ENCODE measurements around the gene VPS36.
"Not testable (repeated sequence)": the region's sequence is repeated elsewhere in the genome, so short reads cannot be mapped to it uniquely, and the experiment has no call there.

VPS36 gene

DNA sequence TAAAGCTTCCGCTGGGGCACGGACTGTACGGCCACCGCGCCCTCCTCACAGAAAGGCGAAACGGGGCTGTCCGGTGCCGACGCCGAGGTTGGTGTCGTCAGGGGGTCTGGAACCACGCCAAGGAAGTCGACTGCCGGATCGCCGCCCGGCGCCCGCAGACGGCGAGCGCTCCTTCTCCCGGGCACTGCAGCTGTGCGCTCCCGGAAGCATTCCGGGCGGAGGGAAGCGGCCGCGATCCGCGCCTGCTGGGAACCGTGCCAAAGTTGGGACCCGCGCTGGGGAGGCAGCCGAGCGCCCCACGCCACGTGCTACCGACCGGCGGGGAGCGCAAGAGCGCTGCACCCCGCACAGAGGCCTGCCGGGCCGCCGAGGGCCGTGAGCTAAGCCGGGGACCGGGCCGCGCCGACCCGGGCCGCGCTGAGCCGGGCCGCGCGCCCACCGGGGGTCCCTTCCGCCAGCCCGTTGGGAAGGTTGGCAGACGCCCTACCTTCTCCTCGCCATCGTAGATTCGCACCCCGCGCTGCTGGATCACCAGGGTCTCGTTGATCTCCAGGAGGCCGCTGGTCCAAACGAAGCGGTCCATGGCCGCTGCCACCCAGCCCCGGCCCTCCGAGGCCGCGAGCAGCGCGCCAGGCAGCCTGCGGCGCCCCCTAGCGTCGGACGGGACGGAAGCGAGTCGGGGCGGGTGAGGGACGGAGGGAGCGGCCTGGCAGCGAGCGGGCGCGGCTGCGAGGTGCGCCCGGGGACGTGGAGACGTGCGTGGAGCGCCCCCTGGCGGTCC is at the start of gene VPS36:
Gene VPS36 (minus strand): TSS at position 623 of the 781 bp plus-strand sequence. CDS start 40 bp downstream, at position 583.
- DNase-seq, result peak; percentile 47

- not testable (repeated sequence) for DNase-seq
Observed at GRCh38 chr13:52497979-52498378, 47.5 kb upstream of the VPS36 start.

- not testable (repeated sequence) for DNase-seq
Observed at GRCh38 chr13:52494241-52494640, 43.8 kb upstream of the VPS36 start.

GRCh38 chr13:52491015-52491414 is 40.6 kb upstream of the VPS36 start:
- DNase-seq, result not testable (repeated sequence)

- not testable (repeated sequence) for DNase-seq
Observed at GRCh38 chr13:52488763-52489162, 38.3 kb upstream of the VPS36 start.

- not testable (repeated sequence) for DNase-seq
Observed at GRCh38 chr13:52487078-52487477, 36.6 kb upstream of the VPS36 start.

GRCh38 chr13:52480677-52481428 is 30.4 kb upstream of the VPS36 start:
- not testable (repeated sequence) for DNase-seq

- DNase-seq, result not testable (repeated sequence)
Observed at GRCh38 chr13:52468487-52468886, 18.1 kb upstream of the VPS36 start.

- no peak for DNase-seq
Observed at GRCh38 chr13:52463526-52463925, 13.1 kb upstream of the VPS36 start.

DNA sequence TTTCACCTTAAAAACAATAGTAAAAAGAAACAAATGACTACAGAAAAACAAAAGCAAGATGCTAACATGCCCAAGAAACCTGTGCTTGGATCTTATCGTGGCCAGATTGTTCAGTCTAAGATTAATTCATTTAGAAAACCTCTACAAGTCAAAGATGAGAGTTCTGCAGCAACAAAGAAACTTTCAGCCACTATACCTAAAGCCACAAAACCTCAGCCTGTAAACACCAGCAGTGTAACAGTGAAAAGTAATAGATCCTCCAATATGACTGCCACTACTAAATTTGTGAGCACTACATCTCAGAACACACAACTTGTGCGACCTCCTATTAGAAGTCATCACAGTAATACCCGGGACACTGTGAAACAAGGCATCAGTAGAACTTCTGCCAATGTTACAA is 10.8 kb upstream of the VPS36 start:
- no peak for DNase-seq

DNA sequence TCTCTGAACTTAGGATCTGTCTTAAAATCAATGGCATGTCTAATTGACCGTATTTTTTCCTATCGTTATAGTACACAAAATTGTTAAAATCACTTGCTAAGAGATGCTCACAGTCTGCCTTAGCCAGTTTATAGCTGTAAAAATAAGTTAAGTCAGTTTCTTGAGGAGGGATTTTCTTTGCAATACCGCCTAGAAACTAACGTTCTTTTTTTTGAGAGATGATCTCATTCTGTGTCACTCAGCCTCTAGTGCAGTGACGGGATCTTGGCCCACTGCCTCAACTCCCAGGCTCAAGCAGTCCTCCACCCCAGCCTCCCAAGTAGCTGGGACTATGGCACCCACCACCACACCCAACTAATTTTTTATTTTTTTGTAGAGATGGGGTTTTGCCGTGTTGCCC is 9.2 kb upstream of the VPS36 start:
- no peak for DNase-seq

- DNase-seq, result peak; percentile 6
Observed at GRCh38 chr13:52455677-52456041, 5.2 kb upstream of the VPS36 start.

- peak; percentile 30 for DNase-seq
Observed at GRCh38 chr13:52454820-52455676, 4.6 kb upstream of the VPS36 start, which contains the start of gene CKAP2. Gene CKAP2 (plus strand): TSS chr13:52455478. CDS start chr13:52455557, 79 bp downstream.

DNA sequence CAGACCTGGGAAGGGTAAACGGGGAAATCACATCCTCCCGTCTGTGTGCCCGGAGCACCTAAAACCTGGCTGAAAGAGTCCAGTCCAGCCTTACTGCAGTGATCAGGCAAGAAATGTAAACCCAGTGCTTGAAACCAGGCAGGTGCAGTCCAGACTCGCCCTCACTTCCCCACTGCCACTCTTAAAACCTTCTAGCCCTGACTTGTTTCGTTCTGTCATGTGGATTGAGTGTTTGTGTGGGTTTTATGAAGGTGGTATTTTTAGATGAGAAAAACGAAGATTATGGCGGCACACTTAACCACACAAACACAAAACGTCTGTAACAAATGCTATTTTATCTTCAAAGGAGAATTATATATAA is 4.0 kb upstream of the VPS36 start:
- no peak for DNase-seq

DNA sequence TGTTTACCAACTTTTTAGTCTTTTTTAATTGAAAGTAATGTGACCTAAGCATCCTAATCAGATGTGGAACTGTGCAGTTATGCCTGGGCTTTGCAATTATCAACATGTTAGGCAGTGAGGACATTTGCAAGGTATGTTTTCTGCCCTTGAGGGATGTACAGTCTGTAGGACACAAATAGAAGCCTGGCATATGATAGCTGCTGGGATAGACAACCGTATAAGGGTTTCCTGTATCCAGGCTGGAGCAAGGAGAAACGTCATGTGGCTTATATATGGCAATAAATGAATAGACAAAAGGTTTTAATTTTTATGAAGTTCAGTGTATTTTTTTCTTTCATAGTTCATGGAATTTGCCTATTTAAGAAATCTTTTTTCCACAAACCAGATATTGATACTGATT is 2.0 kb upstream of the VPS36 start:
- no peak for DNase-seq

DNA sequence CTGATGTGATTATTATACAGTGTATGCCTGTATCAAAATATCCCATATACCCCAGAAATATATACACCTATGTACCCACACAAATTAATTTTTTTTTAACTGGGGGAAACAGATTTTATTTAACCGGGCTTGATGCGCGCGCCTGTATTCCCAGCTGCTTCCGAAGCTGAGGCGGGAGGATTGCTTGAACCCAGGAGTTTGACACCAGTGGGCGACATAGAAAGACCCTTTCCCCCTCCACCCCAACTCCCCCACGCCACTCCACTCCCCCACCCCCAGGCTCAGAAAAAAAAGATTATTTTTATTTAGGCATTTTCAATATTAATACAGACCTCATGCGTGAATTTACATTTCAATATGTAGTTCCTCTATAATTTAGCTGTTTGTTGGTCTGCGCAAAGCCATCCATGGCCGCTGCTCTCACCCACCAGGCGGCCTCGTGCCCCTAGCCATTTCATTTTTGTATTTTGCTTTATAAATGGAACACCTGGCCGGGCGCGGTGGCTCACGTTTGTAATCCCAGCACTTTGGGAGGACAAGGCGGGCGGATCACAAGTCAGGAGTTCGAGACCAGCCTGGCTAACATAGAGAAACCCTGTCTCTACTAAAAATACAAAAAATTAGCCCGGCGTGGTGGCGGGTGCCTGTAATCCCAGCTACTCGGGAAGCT is 836 bp upstream of the VPS36 start:
- no peak for DNase-seq

- no peak for DNase-seq
Observed at GRCh38 chr13:52450793-52451116, 321 bp upstream of the VPS36 start.

GRCh38 chr13:52449331-52450011 is 963 bp downstream of the VPS36 start:
- no peak for DNase-seq

- DNase-seq, result no peak
Observed at GRCh38 chr13:52447815-52448552, 2.5 kb downstream of the VPS36 start.

DNA sequence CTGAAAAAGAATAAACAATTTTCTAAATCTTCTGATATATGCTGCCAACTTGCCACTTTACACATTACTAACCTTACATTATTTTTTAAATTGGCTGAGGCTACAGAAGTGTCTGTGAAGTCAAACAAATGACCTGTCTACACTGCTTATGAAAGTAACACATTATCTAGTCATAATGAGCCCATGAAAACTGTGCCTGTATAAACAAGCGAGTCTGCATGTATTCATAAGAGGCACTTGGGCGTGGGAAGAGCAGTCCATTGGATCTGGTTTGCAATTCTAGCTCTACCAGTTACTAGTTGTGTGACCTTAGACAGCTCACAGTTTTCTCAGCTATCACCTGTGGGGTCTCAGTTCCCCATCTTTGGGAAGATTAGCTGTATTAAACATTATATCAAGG is 3.1 kb downstream of the VPS36 start:
- DNase-seq, result no peak

DNA sequence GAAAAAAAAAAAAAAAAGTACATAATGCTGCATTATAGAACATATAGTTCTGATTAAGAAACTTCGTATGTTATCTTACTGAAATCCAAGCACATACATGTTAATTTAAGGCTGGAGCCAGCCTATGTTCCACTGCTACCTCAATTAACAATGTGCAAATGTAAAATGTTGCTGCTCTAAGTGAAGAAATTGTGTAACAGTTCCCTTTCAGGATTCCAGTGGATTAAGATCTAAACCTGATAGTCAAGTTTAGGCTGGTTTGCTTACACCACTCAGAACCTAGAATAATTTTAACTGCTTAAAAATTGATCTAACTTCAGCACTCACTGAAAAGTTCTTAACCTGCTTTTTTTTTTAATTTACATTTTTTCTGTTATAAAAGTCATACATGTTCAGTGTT is 4.2 kb downstream of the VPS36 start:
- no peak for DNase-seq

Measured in cortex of kidney (tissue), 1 donor.